ENCODE data around the gene RGS3.

RGS3 gene

DNA sequence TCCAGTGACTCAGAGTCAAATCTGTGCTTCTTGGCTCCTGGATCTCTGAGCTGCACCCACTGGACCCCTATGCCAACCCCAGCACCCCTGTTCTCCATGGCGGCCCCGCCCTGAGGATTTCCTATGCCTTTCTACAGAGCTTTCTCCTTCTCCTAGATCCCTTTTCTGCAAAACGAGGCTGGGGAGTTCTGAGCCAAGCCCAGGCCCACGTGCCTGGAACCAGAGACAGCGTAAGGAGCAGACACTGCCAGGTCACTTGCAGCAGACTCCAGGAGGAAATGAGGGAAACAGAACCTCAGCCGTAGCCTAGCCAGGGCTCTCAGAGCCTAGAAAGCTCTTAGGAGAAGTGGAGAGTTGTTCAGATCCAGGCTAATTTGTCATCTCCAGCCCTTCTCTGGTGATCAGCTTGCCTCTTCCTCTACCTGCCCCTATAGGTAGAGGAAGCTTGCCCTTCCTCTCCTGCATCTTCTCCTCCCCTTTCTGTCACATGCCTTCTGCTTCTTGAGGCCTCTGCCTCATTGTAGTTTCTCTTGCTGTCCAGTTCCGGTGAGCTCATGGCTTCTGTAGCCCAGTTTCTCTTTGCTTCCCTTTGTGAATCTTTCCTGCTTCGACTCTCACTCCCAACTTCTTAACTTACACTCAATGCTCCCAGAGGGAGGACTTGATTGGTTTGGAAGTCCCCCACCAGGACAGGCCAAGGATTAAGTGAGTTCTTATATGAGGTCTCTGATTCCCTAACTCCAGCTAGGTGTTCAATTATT lies 163.4 kb downstream of the RGS3 start:
- TF ChIP-seq POLR2A (IDR thresholded peaks at IDR 0.05; ENCODE audit: low read depth, low read length) (no peak), POLR2AphosphoS5 (IDR thresholded peaks at IDR 0.05; ENCODE audit: low read depth, low read length) (no peak), TAF1 (IDR thresholded peaks at IDR 0.05; ENCODE audit: borderline replicate concordance, low read depth, low read length) (no peak)
- DNase-seq (ENCODE audit: insufficient read length): no peak
- FAIRE-seq: no peak

DNA sequence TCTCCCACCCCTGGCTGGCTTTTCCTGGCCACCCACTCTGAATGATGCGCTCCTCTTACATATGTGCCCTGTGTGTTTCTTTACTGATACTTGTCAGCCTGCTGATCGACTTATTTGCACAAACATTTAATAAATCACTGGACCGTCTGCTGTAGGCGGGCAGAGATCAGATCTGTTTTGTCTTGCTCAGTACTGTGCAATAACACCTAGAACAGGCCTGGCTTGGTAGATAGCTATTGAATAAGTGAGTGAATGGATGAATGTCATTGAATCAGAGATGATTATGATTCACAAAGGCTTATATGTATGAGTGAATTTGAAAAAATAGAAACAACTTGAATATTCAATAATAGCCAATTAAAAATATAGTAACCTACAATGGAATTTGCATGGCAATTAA lies 165.1 kb downstream of the RGS3 start:
- DNase-seq (ENCODE audit: insufficient read length): no peak
- no peak for FAIRE-seq
- TF ChIP-seq POLR2A (IDR thresholded peaks at IDR 0.05; ENCODE audit: low read depth, low read length) (no peak), TAF1 (IDR thresholded peaks at IDR 0.05; ENCODE audit: borderline replicate concordance, low read depth, low read length) (no peak), POLR2AphosphoS5 (IDR thresholded peaks at IDR 0.05; ENCODE audit: low read depth, low read length) (no peak)

DNA sequence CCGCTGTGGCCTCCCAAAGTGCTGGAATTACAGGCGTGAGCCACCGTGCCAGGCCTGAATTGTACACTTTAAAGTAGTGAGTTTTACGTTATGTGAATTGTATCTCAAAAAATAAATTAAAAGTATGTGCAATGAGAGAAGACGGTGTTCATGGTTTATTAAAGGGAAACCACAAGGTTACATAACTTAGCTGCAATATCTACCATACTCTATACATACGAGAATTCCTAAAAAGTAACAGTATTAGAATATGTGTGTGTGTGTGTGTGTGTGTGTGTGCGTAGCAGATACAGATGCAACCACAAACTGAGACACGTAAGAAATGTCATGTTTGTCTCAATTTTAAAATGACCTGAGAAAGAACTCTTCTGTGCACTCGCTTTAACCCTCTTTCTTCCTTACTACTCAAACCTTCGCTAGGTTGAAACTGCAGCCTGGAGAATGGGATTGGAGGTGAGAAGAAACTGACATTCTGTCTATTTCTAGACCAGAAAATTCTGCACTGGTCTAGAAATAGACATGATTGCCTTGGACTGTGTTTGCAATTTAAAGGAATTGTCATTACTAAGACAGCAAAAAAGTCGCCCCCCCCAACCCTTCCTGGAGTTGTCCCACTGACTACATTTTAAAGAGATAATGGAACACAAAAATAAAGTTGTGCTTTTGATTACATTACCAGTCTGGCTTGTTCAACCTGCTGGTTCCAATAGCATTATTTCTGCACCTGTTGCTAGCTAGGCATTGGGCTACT lies 167.0 kb downstream of the RGS3 start:
- DNase-seq (ENCODE audit: insufficient read length): no peak
- FAIRE-seq: no peak
- TF ChIP-seq TAF1 (IDR thresholded peaks at IDR 0.05; ENCODE audit: borderline replicate concordance, low read depth, low read length) (no peak), POLR2A (IDR thresholded peaks at IDR 0.05; ENCODE audit: low read depth, low read length) (no peak), POLR2AphosphoS5 (IDR thresholded peaks at IDR 0.05; ENCODE audit: low read depth, low read length) (no peak)

DNA sequence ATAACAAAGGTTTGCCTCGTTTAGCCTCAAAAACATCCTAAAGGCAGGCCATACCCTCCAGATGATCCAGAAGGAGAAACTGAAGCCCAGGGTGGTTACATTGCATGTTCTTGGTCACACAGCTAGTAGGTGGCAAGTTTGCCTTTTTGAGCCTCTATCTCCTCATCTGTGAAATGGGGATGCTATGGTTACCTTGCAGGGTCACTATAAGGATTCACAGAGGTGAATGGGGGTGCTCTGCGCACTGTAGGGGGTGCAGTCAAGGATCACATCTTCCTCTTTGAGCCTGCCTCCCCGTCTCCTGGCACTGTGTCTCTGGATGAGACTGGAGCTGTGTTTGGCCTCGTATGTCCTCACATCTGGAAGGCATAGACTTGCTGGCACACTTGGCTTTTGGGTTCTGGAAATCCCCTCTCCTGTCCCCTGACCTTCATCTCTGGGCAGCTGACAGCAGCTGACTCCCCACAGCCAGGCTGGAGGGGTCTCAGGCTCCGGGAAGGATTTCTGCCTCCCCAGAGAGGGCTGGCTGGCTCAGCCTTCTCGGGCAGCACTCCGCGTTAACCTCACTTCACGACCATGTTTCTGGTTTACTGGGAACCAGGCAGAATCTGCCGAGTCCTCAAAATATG lies 167.7 kb downstream of the RGS3 start:
- TF ChIP-seq POLR2A (IDR thresholded peaks at IDR 0.05; ENCODE audit: low read depth, low read length) (no peak), TAF1 (IDR thresholded peaks at IDR 0.05; ENCODE audit: borderline replicate concordance, low read depth, low read length) (no peak), POLR2AphosphoS5 (IDR thresholded peaks at IDR 0.05; ENCODE audit: low read depth, low read length) (no peak)
- FAIRE-seq (no peak), DNase-seq (ENCODE audit: insufficient read length) (no peak)

DNA sequence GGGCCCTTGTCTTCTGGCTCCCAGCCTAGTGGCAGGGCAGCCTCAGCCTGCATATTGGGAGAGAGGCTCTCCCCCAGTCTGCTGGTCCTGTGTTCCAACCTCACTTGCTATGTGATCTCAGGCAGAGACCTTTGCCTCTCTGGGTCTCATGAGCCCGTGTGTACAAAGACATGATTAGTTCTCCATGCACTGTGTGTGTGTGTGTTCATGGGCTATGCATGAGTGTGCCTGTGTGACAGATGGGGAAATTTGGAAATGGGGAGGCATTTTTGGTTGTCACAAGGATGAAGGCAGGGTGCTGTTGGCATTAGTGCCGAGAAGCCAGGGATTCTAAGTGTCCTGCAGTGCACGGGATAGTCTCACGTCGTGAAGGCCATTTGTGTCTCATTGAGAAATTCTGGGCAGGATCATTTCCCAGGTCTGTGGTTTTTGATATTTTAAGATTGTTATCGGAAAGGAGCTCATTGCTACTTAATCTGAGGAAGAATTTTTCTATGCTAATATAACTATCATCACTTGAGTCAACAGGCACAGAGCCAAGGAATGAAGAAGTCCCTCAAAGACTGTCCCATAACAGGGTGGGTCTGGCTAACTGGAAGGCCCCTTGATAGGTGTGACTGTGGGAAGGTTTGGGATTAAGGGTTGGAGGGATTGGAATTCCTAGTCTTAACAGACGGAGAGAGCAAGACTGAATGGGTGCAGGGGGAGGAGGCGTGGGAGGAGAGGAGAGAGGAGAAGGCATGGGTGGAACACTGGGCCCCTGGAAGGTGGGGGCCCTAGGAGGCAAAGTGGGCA lies 168.5 kb downstream of the RGS3 start:
- TF ChIP-seq POLR2AphosphoS5 (IDR thresholded peaks at IDR 0.05; ENCODE audit: low read depth, low read length) (no peak), POLR2A (IDR thresholded peaks at IDR 0.05; ENCODE audit: low read depth, low read length) (no peak), TAF1 (IDR thresholded peaks at IDR 0.05; ENCODE audit: borderline replicate concordance, low read depth, low read length) (no peak)
- FAIRE-seq (no peak), DNase-seq (ENCODE audit: insufficient read length) (no peak)

DNA sequence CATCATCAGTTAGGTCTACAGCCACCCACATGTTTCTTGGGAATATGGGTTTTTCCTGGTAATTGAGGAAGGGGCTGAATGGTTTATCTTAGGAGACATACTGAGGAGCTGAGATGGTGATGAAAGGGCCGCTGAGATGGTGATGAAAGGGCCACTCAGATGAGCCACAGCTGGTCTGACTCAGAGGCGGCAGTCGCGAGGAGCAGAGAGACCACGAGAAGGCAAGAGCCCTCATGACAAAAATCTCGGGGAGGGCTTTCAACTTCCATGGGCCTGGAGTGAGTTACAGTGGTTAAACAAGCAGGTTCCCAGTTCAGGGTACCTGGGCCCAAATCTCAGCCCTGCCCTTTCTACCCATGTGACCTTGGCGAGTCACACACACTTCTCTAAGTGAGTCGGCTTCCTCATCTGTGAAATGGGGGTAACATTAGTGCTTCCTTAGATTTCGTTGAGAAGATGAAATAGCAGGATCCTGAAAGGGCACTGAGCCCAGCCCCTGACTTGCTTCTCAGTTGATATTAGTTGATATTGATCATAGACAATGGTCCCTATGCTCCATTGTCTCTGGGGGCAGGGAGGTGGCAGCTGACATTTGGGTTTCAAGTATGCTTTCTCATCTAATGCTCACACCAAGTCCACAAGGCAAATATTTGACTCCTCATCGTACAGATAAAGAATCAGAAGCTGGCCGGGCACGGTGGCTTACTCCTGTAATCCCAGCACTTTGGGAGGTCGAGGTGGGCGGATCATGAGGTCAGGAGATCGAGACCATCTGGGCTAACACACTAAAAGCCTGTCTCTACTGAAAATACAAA lies 169.5 kb downstream of the RGS3 start:
- FAIRE-seq (no peak), DNase-seq (ENCODE audit: insufficient read length) (no peak)
- no peak for TF ChIP-seq TAF1 (IDR thresholded peaks at IDR 0.05; ENCODE audit: borderline replicate concordance, low read depth, low read length)
- TF ChIP-seq POLR2A (IDR thresholded peaks at IDR 0.05; ENCODE audit: low read depth, low read length): no peak
- no peak for TF ChIP-seq POLR2AphosphoS5 (IDR thresholded peaks at IDR 0.05; ENCODE audit: low read depth, low read length)

DNA sequence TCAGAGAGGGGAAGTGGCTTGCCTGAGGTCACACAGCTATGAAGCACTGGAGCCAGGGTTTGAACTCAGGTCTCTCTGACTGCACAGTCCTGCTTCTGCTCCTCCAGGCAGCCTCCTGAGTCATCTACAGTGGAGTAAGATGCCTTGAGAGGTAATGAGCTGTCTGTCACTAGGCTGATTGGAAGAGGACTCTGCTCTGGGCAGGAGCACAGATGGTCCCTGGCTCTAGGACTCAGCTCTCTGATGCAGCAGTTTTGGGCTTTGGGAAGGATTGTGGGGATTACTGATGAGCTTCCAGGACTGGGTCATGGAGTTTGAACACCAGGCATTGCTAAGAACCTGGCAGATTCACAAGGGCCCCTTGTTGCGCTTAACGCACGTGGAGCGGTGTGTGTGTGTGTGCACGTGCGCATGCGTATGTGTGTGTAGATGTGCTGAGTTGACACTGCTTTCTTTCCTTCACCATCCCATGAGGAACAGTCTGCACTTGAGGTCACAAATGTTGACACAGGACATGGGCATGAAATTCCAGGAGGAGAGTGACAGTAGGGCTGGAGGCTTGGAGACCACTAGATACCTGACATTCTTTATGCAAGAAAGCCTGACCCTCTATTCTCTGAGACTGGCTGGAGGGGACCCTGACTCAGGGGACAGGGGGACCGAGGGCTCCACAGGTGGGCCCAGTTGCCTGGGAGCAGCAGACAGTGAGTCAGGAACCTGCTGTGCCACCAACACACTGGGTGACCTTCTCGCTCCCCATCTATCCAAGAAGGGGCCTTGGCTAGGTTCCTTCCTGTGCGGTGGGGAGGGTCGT lies 170.5 kb downstream of the RGS3 start:
- FAIRE-seq (no peak), DNase-seq (ENCODE audit: insufficient read length) (no peak)
- TF ChIP-seq POLR2AphosphoS5 (IDR thresholded peaks at IDR 0.05; ENCODE audit: low read depth, low read length) (no peak), TAF1 (IDR thresholded peaks at IDR 0.05; ENCODE audit: borderline replicate concordance, low read depth, low read length) (no peak)

DNA sequence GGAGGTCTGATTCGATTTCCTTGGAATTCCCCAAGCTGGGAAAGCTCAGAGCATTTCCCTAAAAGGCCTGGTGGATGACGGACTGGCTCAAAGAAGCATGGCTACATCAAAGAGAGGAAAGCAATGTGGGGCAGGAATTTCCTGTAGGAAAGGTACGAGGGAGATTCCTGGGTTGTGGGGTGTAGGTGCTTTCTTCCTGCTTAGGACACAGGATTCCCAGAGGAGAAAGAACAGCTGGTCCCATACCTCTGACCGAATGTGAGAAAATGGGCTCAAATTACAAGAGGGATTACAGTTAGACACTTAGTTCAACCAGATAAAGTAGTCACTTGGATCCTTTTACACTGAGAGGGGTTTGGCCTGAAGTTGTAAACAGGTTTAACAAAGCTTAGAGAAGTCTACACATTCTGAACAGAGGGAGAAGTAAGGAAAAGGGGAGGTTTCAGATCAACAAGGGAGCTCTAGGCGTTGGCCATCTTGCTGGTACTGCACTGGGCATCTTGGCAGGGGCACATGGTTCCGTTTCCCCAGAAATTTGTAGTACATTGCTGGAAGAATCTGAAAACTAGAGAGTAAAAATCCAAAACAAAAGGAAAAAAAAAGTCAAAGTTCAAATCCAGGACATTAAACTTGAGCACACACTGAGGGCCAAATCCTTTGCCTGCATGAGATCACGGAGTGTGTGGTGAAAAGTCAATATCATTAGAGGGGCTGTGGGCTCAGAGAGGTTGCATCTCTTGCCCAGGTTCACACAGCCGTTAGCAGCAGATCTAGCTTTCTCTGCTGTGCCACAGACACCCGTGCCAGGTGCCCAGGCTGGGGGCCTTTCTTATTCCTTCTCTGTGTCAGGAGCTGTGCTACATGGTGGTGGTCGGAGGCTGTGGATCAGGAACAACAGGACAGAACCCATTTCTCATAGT lies 171.3 kb downstream of the RGS3 start:
- TF ChIP-seq TAF1 (IDR thresholded peaks at IDR 0.05; ENCODE audit: borderline replicate concordance, low read depth, low read length) (no peak), POLR2AphosphoS5 (IDR thresholded peaks at IDR 0.05; ENCODE audit: low read depth, low read length) (no peak)
- FAIRE-seq (no peak), DNase-seq (ENCODE audit: insufficient read length) (no peak)

DNA sequence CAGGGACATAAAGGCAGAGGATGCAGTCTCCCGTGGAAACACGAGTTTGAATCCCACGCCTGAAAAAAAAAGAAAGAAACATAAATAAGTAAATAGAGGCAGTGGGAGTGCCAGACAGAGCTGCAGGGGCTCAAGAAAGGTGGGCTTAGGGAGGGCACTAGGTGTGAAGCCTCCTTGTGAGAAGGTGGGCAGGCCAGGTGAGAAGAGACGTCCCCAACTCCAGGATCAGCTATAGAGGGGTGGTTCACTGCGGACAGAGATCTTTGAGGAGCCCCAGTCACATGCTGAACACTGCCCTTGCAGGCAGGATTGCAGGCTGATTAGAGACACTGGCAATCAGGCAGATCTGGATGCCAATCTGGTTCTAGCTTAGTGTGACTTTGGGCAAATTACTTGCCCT lies 172.1 kb downstream of the RGS3 start:
- DNase-seq (ENCODE audit: insufficient read length) (no peak), FAIRE-seq (no peak)
- TF ChIP-seq POLR2A (IDR thresholded peaks at IDR 0.05; ENCODE audit: low read depth, low read length) (no peak), POLR2AphosphoS5 (IDR thresholded peaks at IDR 0.05; ENCODE audit: low read depth, low read length) (no peak), TAF1 (IDR thresholded peaks at IDR 0.05; ENCODE audit: borderline replicate concordance, low read depth, low read length) (no peak)
